NCI-H146 treated with DMSO at 0.1 percent for 48 hours (cell line): ENCODE data around the gene GNE.
"Not testable (repeated sequence)": the region's sequence is repeated elsewhere in the genome, so short reads cannot be mapped to it uniquely, and the experiment has no call there.

Experiments
- DNase-seq: peaks from one replicate; lab custom pipeline; 2025; ENCODE audit not compliant: unreplicated experiment; lab: John Stamatoyannopoulos, UW

Gene GNE, protein sequence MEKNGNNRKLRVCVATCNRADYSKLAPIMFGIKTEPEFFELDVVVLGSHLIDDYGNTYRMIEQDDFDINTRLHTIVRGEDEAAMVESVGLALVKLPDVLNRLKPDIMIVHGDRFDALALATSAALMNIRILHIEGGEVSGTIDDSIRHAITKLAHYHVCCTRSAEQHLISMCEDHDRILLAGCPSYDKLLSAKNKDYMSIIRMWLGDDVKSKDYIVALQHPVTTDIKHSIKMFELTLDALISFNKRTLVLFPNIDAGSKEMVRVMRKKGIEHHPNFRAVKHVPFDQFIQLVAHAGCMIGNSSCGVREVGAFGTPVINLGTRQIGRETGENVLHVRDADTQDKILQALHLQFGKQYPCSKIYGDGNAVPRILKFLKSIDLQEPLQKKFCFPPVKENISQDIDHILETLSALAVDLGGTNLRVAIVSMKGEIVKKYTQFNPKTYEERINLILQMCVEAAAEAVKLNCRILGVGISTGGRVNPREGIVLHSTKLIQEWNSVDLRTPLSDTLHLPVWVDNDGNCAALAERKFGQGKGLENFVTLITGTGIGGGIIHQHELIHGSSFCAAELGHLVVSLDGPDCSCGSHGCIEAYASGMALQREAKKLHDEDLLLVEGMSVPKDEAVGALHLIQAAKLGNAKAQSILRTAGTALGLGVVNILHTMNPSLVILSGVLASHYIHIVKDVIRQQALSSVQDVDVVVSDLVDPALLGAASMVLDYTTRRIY

DNA sequence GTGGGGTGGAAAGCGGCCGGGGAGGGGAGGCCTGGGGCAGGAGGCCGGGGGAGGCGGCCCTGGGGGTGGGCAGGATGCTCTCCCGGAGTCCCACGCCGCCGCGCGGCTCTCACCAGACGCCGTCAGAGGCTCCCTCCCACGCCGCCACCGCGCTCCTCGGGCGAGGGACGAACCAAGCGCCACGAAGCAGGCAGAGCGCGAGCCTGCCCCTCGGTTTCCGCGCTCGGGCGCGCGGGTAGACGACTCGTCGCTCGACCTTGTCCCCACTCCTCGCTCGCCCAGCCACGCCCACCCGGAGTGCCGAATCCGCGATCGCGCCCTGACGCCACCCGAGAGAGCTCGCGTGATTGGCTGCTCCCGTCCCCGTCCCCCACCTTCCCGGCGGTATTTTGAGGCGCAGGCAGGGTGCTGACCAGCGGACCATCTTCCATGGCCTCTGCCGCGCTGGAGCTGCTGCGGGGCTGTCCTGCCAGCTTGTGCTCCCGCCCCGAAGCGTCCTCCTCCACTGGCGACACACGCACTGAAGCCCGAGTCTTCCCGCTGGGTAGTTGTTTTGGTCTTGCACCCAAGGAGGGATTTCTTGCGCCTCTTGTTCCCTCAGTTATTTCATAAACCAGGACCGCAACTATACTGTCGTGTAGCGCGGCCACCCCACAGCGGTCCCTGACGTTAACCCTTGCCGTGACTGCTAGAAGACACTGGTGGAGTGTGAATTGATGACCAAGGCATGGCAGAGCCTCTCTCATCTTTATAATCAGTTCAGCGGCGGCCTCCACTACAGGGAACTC, at the start of gene GNE:
Gene GNE (minus strand): TSS at position 241 of the 788 bp plus-strand sequence. CDS start 9,093 bp downstream, outside the sequence.
- DNase-seq: peak; percentile 87

DNA sequence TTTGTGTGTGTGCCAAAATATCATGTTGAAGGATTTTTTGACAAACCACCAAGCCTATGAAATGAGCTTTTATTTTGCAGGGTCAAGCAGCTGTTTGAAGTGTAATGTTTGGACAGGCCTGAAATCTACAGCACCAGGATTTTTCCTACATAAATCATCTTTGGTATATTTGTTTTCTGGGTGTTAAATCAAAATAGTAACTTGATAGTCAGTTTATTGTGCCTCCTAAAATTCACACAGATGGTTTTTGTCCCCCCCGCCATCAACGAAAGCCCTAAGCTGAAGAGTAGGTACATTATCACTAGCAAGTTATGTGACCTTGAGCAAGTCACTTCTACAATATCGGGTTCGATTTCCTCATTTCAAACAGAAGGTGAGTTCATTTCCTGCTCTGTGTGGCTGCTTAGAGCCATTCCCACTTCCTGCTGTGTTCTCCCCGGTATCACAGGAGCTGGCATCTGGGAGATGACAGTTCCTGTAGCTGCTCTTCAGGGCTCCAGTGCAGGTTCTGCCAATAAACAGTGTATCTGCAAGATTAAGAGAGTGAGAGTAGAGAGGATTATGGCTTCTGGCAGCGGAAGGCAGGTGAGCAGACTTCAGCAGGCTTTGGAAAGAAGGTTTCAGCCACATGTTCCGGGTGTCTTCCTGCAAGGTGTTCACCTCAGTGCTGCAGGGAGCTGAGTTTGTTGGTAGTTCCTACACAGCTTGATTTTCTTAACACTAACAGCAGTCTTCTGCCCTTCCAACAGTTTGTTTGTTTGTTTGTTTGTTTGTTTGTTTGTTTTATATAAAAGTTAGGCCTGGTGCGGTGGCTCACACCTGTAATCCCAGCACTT, 48.4 kb upstream of the GNE start:
- DNase-seq: no peak

DNA sequence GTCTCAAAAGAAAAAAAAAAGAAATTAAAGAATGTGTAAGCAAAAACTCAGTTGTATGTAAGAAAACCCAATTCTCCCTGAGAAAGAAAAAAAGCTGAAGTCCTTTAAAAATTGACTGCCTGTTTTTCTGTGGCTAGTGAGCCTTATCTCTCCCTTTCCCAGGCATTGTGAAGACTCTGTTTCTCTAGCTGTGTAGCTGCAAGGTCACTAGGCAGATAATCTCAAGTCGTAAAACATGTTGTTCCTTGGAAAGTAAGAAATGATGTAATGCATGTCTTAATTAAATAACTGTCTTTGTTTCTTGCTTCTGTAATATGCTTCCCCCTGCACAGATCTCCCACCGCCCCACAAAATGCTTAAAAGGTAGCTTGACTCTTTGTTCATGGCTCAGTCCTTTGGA, 46.1 kb upstream of the GNE start:
- DNase-seq: not testable (repeated sequence)

DNA sequence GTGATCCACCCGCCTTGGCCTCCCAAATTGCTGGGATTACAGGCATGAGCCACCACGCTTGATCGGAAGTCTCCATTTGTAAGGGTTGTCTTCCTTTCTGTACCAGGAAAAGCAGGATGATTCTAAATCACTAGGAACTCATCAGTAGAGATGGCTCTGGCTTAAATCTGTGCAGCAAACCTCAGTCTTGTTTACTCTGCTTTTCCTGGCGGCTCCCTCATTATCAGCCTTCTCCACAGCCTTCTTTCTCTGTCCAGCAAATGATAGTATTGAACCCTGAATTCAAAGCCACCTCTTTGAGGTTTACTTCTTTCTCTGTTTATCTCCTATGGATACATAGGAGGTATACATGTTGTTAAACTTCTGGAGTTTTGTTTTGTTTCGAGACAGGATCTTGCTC, 43.0 kb upstream of the GNE start:
- DNase-seq: no peak

DNA sequence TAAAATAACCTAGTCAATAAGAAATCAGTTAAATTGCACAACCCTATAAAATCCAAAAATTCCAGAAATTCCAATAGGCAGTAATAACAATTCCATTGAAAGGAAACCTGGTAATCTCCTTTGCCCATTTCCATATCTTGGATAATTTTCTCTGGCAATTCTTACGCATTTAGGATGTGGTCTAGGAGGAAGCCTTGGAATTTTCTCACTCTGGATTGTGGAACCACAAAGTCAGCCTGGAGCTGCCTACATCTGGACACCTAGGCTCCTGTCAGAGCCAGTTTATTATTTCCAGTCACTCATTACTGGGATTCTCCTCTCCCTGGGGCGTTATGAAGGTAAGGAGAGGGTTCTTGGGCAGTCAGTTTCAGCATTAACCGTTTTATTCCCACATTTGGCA, 40.3 kb upstream of the GNE start:
- DNase-seq: no peak

DNA sequence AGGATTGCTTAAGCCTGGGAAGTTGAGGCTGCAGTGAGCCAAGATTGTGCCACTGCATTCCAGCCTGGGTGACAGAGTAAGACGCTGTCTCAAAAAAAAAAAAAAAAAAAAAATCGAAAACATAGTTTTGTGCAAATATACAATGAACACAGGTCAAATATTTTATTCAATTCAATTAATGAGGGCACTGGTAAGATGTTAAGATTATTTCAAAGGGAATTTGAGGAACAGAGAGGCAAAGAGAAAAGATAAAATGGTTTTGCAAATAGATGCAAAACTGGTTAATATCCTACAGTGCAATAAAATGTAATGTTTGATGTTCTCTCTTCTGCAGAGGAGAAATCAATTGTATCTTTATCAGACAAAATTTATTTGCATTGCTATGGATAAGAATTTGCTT, 39.5 kb upstream of the GNE start:
- no peak for DNase-seq

DNA sequence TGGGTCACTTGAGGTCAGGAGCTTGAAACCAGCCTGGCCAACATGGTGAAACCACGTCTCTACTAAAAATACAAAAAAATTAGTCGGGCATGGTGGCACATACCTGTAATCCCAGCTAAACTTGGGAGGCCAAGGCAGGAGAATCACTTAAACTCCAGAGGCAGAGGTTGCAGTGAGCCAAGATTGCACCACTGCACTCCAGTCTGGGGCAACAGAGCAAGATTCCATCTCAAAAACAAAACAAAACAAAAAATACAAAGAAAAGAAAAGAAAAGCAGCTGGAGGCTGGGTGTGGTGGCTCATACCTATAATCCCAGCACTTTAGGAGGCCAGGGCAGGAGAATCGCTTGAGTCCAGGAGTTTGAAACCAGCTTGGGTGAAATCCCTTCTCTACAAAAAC, 36.7 kb upstream of the GNE start:
- not testable (repeated sequence) for DNase-seq

DNA sequence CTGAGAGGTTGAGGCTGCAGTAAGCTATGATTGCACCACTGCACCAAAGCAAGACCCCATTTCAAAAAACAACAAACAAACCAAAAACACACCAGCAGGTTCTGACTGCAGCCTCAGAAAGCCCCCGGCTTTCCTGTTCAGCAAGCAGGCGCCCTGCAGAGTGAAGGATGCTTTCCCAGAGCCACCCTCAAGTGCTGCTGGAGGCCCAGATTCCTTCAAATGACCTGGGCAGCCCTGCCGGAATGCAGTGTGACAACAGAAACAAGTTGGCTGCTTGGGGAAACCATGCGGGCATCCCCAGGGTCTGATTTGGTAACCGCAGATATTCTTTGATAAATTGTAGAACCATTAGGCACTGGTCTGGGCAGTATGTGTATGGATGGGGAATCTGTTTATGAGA, 35.7 kb upstream of the GNE start:
- DNase-seq: no peak

DNA sequence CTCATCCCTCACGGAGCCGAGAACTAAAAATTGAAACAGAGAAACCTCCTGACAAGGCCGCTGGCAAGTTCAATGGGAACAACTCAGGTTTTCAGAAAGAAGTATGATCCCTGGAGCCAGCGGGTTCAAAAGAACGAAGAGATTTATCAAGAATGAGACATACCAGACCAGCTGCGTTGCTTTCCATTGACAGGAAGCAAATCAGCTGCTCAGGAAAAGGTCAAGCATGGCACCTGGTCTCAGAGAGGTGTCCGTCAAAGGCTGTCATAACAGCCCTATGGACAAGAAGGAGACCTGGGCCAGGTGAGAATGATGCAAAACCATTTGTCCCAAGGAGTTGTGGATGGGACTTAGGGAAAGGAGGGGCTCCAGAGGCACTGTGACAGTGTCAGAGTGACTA, 34.9 kb upstream of the GNE start:
- no peak for DNase-seq

DNA sequence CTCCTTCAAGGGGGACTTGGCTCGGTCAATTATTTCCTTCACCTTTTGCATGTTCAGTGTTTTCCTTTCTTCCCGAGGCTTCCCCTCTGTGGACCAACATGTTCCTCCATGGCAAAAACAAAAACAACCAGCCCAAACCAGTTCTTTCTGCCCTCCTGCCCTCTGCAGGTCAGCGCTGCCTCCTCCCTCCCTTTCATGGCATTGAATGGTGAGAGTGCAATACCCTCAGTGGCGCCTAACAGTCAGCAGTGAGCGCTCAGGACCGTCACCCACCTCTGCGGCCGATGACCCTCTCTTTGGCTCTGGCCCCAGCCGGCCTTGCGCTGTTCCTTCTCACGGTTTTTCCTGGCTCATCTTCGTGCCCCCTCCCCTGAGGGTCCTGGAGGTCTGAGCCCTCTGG, 34.4 kb upstream of the GNE start:
- no peak for DNase-seq

DNA sequence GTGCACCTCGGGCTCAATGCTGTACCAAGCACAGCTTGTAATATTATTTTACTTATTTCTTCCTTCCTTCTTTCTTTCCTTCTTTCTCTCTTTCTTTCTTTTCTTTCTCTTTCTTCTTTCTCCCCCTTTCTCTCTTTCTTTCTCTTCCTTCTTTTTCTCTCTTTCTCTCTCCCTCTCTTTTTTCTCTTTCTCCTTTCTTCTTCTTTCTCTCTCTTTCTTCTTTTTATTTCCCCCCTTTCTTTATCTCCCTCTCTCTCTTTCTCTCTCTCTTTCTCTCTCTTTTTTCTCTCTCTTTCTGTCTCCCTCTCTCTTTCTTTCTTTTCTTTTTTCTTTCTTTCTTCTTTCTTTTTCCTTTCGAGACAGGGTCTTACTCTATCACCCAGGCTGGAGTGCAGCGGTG, 32.7 kb upstream of the GNE start:
- DNase-seq: no peak

DNA sequence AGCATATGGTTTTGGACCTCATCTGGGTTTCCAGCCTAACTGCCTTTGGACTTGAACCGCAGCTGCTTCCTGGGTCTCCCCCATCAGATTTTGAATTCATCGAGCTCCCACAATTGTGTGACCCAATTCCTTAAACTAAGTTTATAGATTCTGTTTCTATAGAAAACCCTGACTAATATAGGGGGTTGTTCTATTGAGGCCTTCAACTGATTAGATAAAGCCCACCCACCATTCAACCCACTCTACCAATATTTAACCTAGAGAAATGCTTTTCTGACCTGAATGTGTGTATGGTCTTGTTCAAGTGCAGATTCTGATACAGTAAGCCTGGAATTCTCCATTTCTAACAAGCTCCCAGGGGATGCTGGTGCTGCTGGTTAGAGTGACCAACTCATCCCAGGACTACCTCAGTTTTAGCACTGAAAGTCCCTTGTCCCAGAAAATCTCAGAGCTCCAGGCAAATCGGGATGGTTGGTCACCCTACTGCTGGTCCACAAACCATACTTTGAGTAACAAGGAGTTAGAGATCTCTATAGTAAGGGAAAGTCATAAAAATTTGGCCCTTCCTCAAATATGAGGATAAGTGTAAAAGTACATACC, 31.7 kb upstream of the GNE start:
- no peak for DNase-seq

DNA sequence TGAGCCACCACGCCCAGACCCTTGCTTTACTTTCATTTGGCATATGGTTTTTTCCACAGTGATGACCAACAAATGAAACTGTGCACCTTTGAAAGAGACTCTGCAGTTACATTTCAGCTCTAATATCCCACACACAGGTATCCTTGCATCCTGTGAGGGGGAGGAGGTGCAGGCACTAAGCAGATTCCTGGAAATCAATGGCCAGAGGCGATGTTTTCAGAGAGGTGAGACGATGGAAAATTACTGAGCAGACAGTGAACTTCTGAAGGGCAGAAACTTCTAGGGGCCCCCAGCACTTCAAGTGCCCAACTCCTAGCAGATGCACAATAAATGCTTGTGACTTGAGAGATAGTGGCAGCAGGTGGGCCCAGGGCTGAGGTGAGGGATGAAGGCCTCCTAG, 29.8 kb upstream of the GNE start:
- no peak for DNase-seq

DNA sequence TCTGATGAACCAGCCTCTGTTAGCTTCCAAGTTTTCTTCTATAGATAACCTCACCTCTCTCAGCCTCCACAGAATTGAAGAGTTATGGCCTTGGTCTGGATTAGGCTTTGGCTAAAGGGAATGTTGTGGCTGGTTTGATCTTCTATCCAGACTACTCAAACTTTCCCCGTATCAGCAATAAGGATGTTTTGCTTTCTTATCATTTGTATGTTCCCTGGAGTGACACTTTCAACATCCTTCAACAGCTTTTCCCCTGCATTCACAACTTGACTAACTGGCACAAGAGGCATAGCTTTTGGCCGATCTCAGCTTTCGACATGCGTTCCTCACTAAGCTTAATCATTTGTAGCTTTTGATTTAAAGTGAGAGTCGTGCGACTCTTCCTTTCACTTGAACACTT, 28.1 kb upstream of the GNE start:
- DNase-seq: no peak

DNA sequence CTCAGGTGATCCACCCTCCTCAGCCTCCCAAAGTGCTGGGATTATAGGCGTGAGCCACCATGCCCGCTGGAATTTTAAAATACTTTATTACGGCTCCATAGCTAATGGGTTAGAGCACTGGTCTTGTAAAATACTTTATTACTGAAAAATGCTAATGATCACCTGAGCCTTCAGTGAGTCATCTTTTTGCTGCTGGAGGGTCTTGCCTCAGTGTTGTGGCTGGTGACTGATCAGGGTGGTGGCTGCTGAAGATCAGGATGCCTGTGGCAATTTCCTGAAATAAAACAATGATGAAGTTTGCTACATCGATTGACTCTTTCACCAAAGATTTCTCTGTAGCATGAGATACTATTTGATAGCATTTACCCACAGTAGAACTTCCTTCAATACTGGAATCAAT, 26.0 kb upstream of the GNE start:
- DNase-seq: no peak

DNA sequence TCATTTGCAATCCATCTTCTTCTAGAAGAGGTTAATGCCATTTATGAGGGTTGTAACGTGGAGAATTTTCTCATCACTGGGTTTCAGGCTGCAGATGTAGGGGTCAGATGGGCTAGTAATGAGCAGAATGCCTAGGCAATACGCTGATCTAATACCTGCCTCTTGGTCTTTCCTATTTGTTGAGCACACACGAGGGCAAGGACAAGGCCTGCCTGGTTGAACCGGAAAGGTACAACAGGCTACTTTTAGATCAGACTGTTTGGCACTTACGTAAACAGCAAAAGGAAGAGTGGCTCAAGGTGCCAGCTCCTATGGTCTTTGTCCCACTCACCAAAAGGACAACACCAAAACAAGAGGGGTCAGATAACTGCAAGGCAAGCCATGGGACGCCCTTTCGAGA, 24.0 kb upstream of the GNE start:
- DNase-seq: no peak

DNA sequence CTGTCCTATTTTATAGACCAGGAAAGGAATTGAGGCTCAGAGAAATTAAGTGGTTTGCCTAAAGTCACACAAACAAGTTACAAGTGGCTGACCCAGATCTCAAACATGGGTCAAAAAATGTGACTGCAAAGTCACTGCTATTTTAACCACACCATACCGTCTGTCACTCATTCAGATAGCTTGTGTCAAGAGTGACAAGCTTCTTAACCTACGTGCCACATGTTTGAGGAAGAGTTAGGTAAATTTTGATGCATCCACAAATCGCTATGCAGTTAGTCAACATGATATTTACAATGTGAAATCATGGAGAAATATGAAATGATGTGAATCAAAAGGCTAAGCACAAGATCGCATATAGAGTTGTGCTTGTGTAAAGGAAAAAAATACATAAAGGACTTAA, 22.7 kb upstream of the GNE start:
- no peak for DNase-seq

DNA sequence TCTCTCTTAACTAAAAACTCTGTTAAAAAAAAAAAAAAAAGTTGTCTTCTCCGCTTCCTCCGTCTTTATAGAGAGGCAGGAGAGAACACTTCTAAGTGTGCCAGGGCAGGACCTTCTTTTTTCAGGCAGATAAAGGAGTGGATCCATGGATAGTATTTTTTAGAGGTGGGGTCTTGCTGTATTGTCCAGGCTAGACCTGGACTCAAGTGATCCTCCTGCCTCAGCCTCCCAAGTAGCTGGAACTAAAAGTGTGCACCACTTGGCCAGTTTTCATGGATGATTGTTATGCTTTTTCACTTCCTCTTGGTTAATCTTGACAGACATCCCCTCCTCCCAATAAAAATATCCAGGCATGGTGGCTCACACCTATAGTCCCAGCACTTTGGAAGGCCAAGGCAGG, 20.0 kb upstream of the GNE start:
- DNase-seq: no peak

DNA sequence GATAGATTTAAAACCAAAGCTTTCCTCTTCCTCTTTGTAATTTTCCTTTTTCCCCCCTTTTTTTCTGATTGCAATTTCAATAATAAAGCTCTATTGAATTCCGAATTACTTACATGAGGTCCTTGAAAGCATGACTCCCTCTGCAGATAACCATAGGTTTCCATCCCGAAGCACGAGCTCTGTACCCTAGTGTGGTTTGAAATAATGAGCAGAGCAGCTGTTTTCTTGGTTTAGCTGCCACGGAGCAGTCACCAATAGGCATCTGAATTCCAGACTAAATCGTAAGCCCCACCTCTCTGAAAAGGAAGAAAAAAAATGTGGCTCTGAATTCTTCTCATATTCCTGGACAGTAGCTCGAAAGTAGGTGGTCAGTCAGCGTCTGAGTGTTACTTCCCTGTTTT, 18.5 kb upstream of the GNE start:
- DNase-seq: no peak

DNA sequence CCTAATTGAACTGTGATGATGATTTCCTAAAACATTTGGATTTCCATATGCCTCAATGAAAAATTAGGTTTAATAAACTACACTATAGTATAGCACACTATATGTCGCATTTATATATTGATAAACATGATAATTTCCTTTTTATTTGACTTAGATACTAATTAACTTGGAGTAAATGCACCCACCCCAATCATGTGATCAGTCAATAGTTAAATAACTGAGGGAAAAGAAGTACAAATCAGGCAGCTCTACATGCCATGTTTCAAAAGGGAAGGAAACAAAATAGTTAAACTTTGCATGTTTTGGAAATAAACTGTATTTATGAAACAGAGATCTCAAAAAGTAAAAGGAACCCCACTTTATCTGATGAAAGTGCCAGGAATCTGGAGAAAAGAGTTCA, 18.0 kb upstream of the GNE start:
- DNase-seq: no peak

DNA sequence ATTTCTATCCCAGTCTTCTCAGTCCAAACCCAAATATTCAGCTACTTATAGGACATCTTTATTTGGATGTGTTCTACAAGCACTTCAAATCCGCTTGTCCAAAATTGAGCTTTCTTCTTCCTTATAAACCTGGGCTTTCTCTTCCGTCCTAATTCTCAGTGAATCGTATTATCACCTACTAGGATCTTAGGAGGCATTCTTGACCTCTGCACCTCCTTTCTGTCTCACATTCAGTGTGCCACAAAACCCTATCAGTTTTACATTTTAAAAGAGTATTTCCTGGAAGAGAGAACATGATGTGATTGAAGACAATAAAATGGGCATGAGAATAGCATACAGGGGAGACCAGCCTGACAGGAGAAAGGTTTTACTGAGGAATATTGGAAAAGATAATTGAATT, 16.8 kb upstream of the GNE start:
- no peak for DNase-seq
